Testis (tissue), 3 donors: ENCODE measurements around the gene IGFBP2. TPM values are rescaled to one million over a fixed set of nuclear protein-coding genes. Genes with fewer than 3 reads are reported as not detected.

Experiments used
- DNase-seq: peaks from one replicate; pipeline ENCODE4 v3.0.0-alpha.2; 2019
- H3K27ac ChIP-seq, 2 donors: fragments of 200-600 bp; sonication (generic); one replicate each; pipeline ENCODE4 v1.5.1; 2019
- H3K27me3 ChIP-seq: fragments of 200-600 bp; sonication (generic); one replicate; pipeline ENCODE4 v1.5.1; 2019
- H3K36me3 ChIP-seq: fragments of 200-600 bp; sonication (generic); one replicate; pipeline ENCODE4 v1.5.1; 2017; ENCODE audit warnings: low read depth; ENCODE audit errors: missing control alignments
- H3K4me1 ChIP-seq: fragments of 200-600 bp; sonication (generic); one replicate; pipeline ENCODE4 v1.5.1; 2019
- H3K4me3 ChIP-seq, 2 donors: fragments of 200-600 bp; sonication (generic); one replicate each; pipeline ENCODE4 v1.5.1; 2017 to 2019
- H3K9me3 ChIP-seq: fragments of 200-600 bp; sonication (generic); one replicate; pipeline ENCODE4 v1.5.1; 2017
- CTCF ChIP-seq, 3 experiments: fragments of 450-650 bp in 2 of 3; fragments of 200-600 bp in 1 of 3; sonication (generic) in 1 of 3; IDR thresholded peaks; one replicate each; pipeline ENCODE4 v1.5.1; 2016 to 2019; ENCODE audit warnings: antibody characterized with exemption in 3 of 3, mild to moderate bottlenecking in 2 of 3, moderate library complexity in 1 of 3
- POLR2A ChIP-seq: fragments of 450-650 bp; IDR thresholded peaks from one replicate; pipeline ENCODE4 v1.6.1; 2017; ENCODE audit warnings: antibody characterized with exemption, mild to moderate bottlenecking, moderate library complexity
- WGBS, 2 donors: methylation state at CpG; one replicate each; pipeline ENCODE4 v1.1.5; 2018; 5-methylcytosine and 5-hydroxymethylcytosine counted together
- intact Hi-C: fragments of 100-400 bp; cut with DNase I; formaldehyde crosslinking; loops from one replicate; pipeline ENCODE4 v1.15.1; 2023; ENCODE audit warnings: low total_unique reads
- polyA plus RNA-seq: library from polyadenylated mRNA; stranded (reverse); fragments of 350-450 nt; fragmentation: Illumina TruSeq; extraction: RNeasy Lipid Tissue Mini Kit (QIAGEN cat#74804); gene quantifications from one replicate; pipeline ENCODE4 v1.2.3, GENCODE V29; 2014; ENCODE audit warnings: low read depth, low replicate concordance; ENCODE audit not compliant: insufficient read depth
- total RNA-seq, 2 donors: library from RNA; depleted of rRNA; stranded (reverse); fragments of >200 nt; gene quantifications; one replicate each; pipeline ENCODE4 v1.2.3, GENCODE V29; 2016

Gene IGFBP2
- total and polyA plus RNA-seq, 3 donors from 2014 or later: 100 to 180 (median 118) TPM

GRCh38 chr2:216710551-216711301 is 77.5 kb downstream of the IGFBP2 start:
- no peak for DNase-seq
- H3K4me1 ChIP-seq: no peaks in the 10 kb centered on the region
- WGBS, 2 donors: 64 to 69% methylated on average over 9 to 11 of the region's 11 CpGs
- H3K9me3 ChIP-seq: no peaks in the 10 kb centered on the region
- H3K27ac ChIP-seq: no peak overlapping the region
- TF ChIP-seq CTCF (IDR thresholded peaks at IDR 0.05) (no peak), POLR2A (no peak)
- intact Hi-C loops: no loop called here
- no peaks in the 10 kb centered on the region for H3K36me3 ChIP-seq
- no peaks in the 10 kb centered on the region for H3K27me3 ChIP-seq
- no peak overlapping the region for H3K4me3 ChIP-seq

- no peaks in the 10 kb centered on the region for H3K36me3 ChIP-seq
- H3K4me3 ChIP-seq: no peak overlapping the region
- H3K27ac ChIP-seq: no peak overlapping the region
- no peaks in the 10 kb centered on the region for H3K9me3 ChIP-seq
- intact Hi-C loops: no loop called here
- TF ChIP-seq POLR2A (no peak), CTCF (IDR thresholded peaks at IDR 0.05) (no peak)
- WGBS, 2 donors: 79 to 81% methylated on average over 8 of the region's 8 CpGs
- no peaks in the 10 kb centered on the region for H3K4me1 ChIP-seq
- no peaks in the 10 kb centered on the region for H3K27me3 ChIP-seq
- no peak for DNase-seq
These were observed 78.1 kb downstream of the IGFBP2 start for GRCh38 chr2:216711348-216711747.

GRCh38 chr2:216713691-216714336 is 80.6 kb downstream of the IGFBP2 start:
- no peaks in the 10 kb centered on the region for H3K4me1 ChIP-seq
- no peaks in the 10 kb centered on the region for H3K36me3 ChIP-seq
- no peak overlapping the region for H3K27ac ChIP-seq
- no peaks in the 10 kb centered on the region for H3K9me3 ChIP-seq
- intact Hi-C loops: no loop called here
- TF ChIP-seq CTCF (IDR thresholded peaks at IDR 0.05): no peak
- TF ChIP-seq POLR2A: no peak
- 56 to 61% methylated on average over 8 of the region's 8 CpGs for WGBS, 2 donors
- H3K27me3 ChIP-seq: no peaks in the 10 kb centered on the region
- H3K4me3 ChIP-seq: no peak overlapping the region
- DNase-seq: no peak

Other genes with a start within 250 kb of the IGFBP2 start
- gene SMARCAL1, start 220.9 kb upstream of the IGFBP2 start, total RNA-seq: 10 to 100 TPM; 39.1 to 50.2 TPM
- 27.3 TPM for gene SMARCAL1, start 220.9 kb upstream of the IGFBP2 start, polyA plus RNA-seq
- gene RPL37A, start 134.6 kb upstream of the IGFBP2 start, total RNA-seq: 1,000 to 10,000 TPM in 1 of 2 donors, 100 to 1,000 TPM in 1; 806 to 1,188 TPM
- 2,664 TPM for gene RPL37A, start 134.6 kb upstream of the IGFBP2 start, polyA plus RNA-seq
- gene IGFBP5, start 62.1 kb downstream of the IGFBP2 start, total RNA-seq: 100 to 1,000 TPM; 169 to 308 TPM
- gene IGFBP5, start 62.1 kb downstream of the IGFBP2 start, polyA plus RNA-seq: 228 TPM
- 1,000 to 10,000 TPM; 2,101 to 8,033 TPM for gene TNP1, start 226.6 kb downstream of the IGFBP2 start, total RNA-seq
- 6,608 TPM for gene TNP1, start 226.6 kb downstream of the IGFBP2 start, polyA plus RNA-seq